KBM-7 (cell line): ENCODE data around the gene DIAPH1.

Source experiments
- DNase-seq: peaks from one replicate; pipeline ENCODE4 v3.0.0-alpha.2; 2015
- in situ Hi-C: fragments of 300-500 bp; cut with MboI; formaldehyde crosslinking; loops from 2 replicates; pipeline ENCODE4 v1.14.3; 2020; ENCODE audit warnings: low sequenced_read_pairs, low pct_unique_long_range_greater_than_20kb, mixed read lengths

The DIAPH1 gene

GRCh38 chr5:141494761-141495452 lies 123.9 kb downstream of the DIAPH1 start:
- no peak for DNase-seq
- in situ Hi-C loops: no loop called here

DNA sequence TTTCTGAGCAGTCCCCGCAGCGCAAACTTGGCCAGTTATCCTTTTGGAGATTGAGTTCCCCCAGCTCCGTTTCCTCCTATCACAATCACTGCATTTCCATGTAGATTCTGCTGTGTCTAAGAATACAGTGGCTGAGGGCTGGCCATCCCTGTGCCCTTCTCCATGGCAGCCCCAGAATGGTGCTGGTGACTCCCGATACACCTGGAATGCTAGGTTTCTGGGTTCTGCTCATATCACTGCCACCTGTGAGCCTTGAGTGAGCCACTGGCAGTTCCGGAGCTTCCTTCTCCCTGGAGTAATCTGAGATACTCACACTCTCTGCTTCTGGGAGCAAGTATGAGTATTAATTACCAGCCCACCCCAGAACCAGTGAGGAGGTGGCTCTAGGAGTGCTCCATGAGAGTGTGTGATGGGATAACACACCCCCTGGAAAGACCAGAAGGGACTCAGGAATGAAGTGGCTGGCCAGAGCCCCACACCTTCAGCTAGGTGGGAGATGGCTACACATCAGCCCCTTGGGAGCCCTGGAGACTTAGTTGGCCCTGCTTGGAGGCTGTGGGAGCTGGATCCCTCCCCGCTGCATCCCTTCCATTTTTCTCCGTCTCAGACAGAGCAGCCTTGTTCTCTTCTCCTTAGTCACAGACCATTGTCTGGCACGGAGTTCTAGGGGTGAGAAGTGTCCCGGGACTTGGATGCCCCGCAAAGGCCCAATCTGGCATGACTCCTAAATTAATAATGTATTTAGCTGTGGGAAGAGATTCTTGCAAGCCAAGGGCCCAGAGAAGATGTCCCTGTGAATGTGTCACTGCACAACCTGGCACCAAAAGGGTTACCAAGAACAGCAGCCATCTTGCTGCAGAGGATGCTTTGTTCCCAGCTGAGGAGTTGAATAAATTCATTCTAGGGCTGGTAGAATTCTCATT lies 125.0 kb downstream of the DIAPH1 start:
- no peak for DNase-seq
- in situ Hi-C loops: no loop called here

GRCh38 chr5:141492168-141492885 lies 126.5 kb downstream of the DIAPH1 start:
- in situ Hi-C loops: no loop called here
- no peak for DNase-seq

DNA sequence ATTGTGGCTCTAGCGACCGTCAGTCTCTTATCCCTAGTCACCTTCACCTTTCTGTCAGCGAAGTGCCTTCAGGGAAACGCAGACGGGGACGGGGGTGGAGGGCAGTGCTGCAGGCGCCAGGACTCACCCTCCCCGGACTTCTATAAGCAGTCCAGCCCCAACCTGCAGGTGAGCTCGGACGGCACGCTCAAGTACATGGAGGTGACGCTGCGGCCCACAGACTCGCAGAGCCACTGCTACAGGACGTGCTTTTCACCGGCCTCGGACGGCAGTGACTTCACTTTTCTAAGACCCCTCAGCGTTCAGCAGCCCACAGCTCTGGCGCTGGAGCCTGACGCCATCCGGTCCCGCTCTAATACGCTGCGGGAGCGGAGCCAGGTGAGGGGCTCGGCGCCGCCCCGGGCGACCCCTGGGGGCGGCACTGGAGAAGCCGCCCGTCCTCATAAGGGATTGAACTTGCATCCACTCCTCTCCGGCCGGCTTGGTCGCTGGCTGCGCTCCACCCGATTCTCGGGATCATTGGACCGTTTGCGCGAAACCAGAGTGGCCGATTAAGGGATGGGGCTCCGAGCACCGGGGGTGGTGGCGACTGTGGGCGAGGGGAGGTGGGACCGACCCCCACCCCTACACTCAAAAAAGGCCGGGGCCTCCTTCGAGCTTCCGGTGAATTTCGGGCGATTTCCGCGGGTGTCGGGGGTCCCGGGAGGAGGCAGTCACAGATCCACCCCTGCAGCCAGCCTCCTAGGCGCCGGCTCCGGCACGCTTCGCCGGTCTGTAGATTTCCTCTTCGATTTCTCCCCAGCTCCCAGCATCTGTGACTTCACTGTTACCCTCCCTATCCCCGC lies 127.3 kb downstream of the DIAPH1 start:
- in situ Hi-C loops: no loop called here
- DNase-seq: no peak

DNA sequence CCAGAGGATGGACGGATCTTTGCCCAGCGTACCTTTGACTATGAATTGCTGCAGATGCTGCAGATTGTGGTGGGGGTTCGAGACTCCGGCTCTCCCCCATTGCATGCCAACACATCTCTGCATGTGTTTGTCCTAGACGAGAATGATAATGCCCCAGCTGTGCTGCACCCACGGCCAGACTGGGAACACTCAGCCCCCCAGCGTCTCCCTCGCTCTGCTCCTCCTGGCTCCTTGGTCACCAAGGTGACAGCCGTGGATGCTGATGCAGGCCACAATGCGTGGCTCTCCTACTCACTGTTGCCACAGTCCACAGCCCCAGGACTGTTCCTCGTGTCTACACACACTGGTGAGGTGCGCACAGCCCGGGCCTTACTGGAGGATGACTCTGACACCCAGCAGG lies 128.0 kb downstream of the DIAPH1 start:
- no peak for DNase-seq
- in situ Hi-C loops: no loop called here

DNA sequence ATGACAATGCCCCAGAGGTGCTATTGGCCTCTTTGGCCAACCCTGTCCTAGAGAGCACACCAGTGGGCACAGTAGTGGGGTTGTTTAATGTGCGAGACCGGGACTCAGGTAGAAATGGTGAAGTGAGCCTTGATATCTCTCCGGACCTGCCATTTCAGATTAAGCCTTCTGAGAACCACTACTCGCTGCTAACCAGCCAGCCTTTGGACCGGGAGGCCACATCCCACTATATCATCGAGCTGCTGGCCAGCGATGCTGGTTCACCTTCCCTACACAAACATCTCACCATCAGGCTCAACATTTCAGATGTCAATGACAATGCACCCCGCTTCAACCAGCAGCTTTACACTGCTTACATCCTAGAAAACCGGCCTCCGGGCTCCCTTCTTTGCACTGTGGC lies 128.5 kb downstream of the DIAPH1 start:
- DNase-seq: no peak
- in situ Hi-C loops: no loop called here

DNA sequence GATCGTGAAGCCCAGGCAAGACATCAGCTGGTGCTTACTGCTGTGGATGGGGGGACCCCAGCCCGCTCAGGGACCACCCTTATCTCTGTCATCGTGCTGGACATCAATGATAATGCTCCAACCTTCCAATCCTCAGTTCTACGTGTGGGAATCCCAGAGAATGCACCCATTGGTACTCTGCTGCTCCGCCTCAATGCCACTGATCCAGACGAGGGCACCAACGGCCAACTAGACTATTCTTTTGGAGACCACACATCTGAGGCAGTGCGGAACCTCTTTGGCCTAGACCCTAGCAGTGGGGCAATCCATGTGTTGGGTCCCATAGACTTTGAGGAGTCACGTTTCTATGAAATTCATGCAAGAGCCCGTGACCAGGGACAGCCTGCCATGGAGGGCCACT lies 129.0 kb downstream of the DIAPH1 start:
- in situ Hi-C loops: no loop called here
- DNase-seq: no peak

- in situ Hi-C loops: no loop called here
- DNase-seq: no peak
Measured at GRCh38 chr5:141488591-141489561, 129.9 kb downstream of the DIAPH1 start, which contains the start of gene PCDHGC5. PCDHGC5 (plus strand) TSS chr5:141489081; CDS start chr5:141489241, 160 bp downstream.

DNA sequence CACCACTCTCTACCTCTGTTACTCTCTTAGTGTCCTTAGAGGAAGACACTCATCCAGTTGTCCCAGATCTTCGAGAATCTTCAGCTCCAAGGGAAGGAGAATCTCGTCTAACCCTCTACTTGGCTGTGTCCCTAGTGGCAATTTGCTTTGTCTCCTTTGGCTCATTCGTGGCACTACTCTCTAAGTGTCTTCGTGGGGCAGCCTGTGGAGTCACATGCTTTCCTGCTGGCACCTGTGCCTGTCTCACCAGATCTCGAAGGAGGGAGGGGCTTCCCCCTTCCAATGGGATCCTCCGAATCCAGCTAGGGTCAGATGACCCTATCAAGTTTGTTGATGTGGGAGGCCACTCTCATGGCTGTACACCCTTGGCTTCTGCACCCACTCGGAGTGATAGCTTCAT lies 131.7 kb downstream of the DIAPH1 start:
- in situ Hi-C loops: no loop called here
- no peak for DNase-seq

GRCh38 chr5:141486091-141486490 lies 132.7 kb downstream of the DIAPH1 start:
- no peak for DNase-seq

DNA sequence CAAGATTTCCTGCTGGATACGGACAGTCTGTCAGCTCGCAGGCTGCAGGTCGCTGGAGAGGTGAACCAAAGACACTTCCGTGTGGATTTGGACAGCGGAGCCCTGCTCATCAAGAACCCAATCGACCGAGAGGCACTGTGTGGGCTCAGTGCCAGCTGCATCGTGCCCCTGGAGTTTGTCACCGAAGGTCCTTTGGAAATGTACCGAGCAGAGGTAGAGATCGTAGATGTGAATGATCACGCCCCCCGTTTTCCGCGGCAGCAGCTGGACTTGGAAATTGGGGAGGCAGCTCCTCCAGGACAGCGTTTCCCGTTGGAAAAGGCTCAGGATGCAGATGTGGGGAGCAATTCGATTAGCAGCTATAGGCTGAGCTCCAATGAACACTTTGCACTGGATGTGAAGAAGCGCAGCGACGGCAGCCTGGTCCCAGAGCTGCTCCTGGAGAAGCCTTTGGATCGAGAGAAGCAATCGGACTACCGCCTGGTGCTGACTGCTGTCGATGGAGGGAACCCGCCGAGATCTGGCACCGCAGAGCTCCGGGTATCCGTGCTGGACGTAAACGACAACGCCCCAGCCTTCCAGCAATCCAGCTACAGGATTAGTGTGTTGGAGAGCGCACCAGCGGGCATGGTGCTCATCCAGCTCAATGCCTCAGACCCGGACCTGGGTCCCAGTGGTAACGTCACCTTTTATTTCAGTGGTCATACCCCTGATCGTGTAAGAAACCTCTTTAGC lies 133.3 kb downstream of the DIAPH1 start:
- in situ Hi-C loops: no loop called here
- DNase-seq: no peak

More at GRCh38 chr5:141486091-141486490, 132.7 kb downstream of the DIAPH1 start:
- in situ Hi-C loops: no loop called here

- no peak for DNase-seq
- in situ Hi-C loops: no loop called here
Measured at GRCh38 chr5:141484641-141485311, 134.0 kb downstream of the DIAPH1 start, which contains the start of gene PCDHGC4. PCDHGC4 (plus strand) TSS chr5:141485030; CDS start chr5:141485174, 144 bp downstream.

DNA sequence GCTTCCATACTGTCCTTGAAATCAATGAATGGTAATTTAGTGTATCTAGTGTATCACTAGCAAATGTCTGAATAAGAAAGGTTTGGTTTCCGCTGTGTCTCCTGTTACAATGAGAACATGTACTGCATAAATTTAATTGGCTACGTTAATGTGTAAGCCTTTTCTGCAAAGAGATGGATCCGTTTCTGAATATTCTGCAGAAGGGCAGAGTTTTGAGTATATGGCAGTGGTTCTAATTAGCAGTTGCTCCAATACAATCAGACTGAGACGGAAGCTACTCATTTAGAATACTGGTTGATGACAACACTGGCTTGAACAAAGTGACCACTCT lies 134.5 kb downstream of the DIAPH1 start:
- in situ Hi-C loops: no loop called here
- DNase-seq: no peak

- no peak for DNase-seq
- in situ Hi-C loops: no loop called here
Measured at GRCh38 chr5:141483902-141484301, 134.9 kb downstream of the DIAPH1 start.

GRCh38 chr5:141479776-141480175 lies 139.0 kb downstream of the DIAPH1 start:
- DNase-seq: no peak

DNA sequence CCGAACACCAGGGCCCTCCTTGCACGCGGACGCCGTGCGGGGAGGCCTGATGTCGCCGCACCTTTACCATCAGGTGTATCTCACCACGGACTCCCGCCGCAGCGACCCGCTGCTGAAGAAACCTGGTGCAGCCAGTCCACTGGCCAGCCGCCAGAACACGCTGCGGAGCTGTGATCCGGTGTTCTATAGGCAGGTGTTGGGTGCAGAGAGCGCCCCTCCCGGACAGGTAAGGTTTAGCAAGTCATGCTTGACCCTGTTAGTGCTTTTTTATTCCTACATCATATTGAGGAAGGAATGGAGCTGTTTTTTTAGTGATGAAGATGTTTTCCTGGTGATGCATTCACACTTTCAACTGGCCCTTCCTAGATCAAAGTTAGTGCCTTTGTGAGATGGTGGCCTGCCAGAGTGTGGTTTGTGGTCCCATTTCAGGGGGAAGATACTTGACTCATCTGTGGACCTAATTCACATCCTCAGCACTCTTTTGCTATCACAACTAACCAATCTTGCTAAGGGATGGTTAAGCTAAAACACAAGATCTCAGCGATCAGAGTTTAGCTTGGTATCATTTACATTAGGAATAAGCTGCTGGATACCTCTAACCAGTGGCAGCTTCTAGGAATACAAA lies 140.4 kb downstream of the DIAPH1 start:
- no peak for DNase-seq
- in situ Hi-C loops: no loop called here

More at GRCh38 chr5:141479776-141480175, 139.0 kb downstream of the DIAPH1 start:
- in situ Hi-C loops: no loop called here
